Left ventricle myocardium inferior (tissue), 1 donor: Measurements from ENCODE around the gene RBM38. TPM values are rescaled to one million over a fixed set of nuclear protein-coding genes. Genes with fewer than 3 reads are reported as not detected.

Experiments
- total RNA-seq: library from RNA; stranded (reverse); fragmentation: NEBNext Ultra II Directional; extraction: Animal tissue kit (Norgen Biotek cat#: 25700); gene quantifications from one replicate; pipeline ENCODE4 v1.2.1, GENCODE V29; 2021
- donor health status: DM: no; HTN: yes; CAD: no; lungs with severe emphysema.

Gene RBM38
- total RNA-seq, 1 donor from 2014 or later, result 75.5 TPM

Other genes starting within 250 kb of the RBM38 start
- 19.9 TPM for gene BMP7, start 124.8 kb upstream of the RBM38 start, total RNA-seq
- gene SPO11, start 61.6 kb upstream of the RBM38 start, total RNA-seq, result not detected
- 15.3 TPM for gene RAE1, start 40.1 kb upstream of the RBM38 start, total RNA-seq
- not detected for gene CTCFL, start 133.7 kb downstream of the RBM38 start, total RNA-seq
- gene PCK1, start 169.7 kb downstream of the RBM38 start, total RNA-seq, result 0.25 TPM
- not detected for gene ZBP1, start 229.0 kb downstream of the RBM38 start, total RNA-seq